Dermis microvascular lymphatic vessel endothelial cell (primary cell): ENCODE data around the gene CD38. TPM values are rescaled to one million over a fixed set of nuclear protein-coding genes. Genes with fewer than 3 reads are reported as not detected.
"Not testable (repeated sequence)": the region's sequence is repeated elsewhere in the genome, so short reads cannot be mapped to it uniquely, and the experiment has no call there.

Source experiments
- DNase-seq, 2 donors: peaks; one replicate each; pipeline versions ENCODE4 v3.0.0 to v3.0.0-alpha.2; 2010; ENCODE audit warnings: low read depth in 2 of 2
- total RNA-seq: library from RNA; depleted of rRNA; stranded (reverse); fragments of >200 nt; gene quantifications from 2 replicates; pipeline ENCODE4 v1.2.1, GENCODE V29; 2014

Gene CD38
- total RNA-seq, 1 donor from 2014 or later: 3.6 TPM

- no peak for DNase-seq
Observed at GRCh38 chr4:15799141-15799540, 21.0 kb downstream of the CD38 start.

GRCh38 chr4:15799701-15800100, 21.6 kb downstream of the CD38 start:
- DNase-seq: no peak

- not testable (repeated sequence) for DNase-seq
Observed at GRCh38 chr4:15802497-15802896, 24.4 kb downstream of the CD38 start.

GRCh38 chr4:15805583-15806517, 27.7 kb downstream of the CD38 start:
- peak; percentile 60 to 70 for DNase-seq

GRCh38 chr4:15809058-15809457, 30.9 kb downstream of the CD38 start:
- no peak for DNase-seq

GRCh38 chr4:15809466-15809865, 31.3 kb downstream of the CD38 start:
- DNase-seq: no peak

- no peak for DNase-seq
Observed at GRCh38 chr4:15811703-15812337, 33.7 kb downstream of the CD38 start.

- DNase-seq: no peak
Observed at GRCh38 chr4:15832523-15833451, 54.7 kb downstream of the CD38 start.

- no peak for DNase-seq
Observed at GRCh38 chr4:15833801-15834200, 55.7 kb downstream of the CD38 start.

- no peak for DNase-seq
Observed at GRCh38 chr4:15836362-15836761, 58.2 kb downstream of the CD38 start.

- DNase-seq: no peak
Observed at GRCh38 chr4:15837591-15837990, 59.5 kb downstream of the CD38 start.

- DNase-seq: not testable (repeated sequence)
Observed at GRCh38 chr4:15841194-15841730, 63.1 kb downstream of the CD38 start.

- no peak for DNase-seq
Observed at GRCh38 chr4:15847746-15848145, 69.6 kb downstream of the CD38 start.

- no peak for DNase-seq
Observed at GRCh38 chr4:15848191-15848842, 70.2 kb downstream of the CD38 start.

GRCh38 chr4:15851969-15852368, 73.8 kb downstream of the CD38 start:
- DNase-seq: no peak

GRCh38 chr4:15852524-15852923, 74.4 kb downstream of the CD38 start:
- no peak for DNase-seq

GRCh38 chr4:15853345-15853744, 75.2 kb downstream of the CD38 start:
- no peak for DNase-seq

- peak; percentile 5 to 14 for DNase-seq
Observed at GRCh38 chr4:15855804-15856475, 77.8 kb downstream of the CD38 start.

GRCh38 chr4:15861198-15861597, 83.1 kb downstream of the CD38 start:
- not testable (repeated sequence) for DNase-seq
